GM12891 (cell line): Measurements from ENCODE around the gene KIAA0825.

ENCODE experiments used
- POLR2A ChIP-seq: IDR thresholded peaks from 2 replicates; pipeline ENCODE4 v1.6.1; 2011; ENCODE audit warnings: low read depth, low read length, control low read depth
- POLR2AphosphoS5 ChIP-seq: IDR thresholded peaks from 2 replicates; pipeline ENCODE4 v1.6.1; 2011; ENCODE audit warnings: low read depth, low read length, control low read depth
- SPI1 ChIP-seq: IDR thresholded peaks from 2 replicates; pipeline ENCODE4 v1.6.1; 2011; ENCODE audit warnings: low read depth, low read length, control low read depth

GRCh38 chr5:94433397-94434163, 184.8 kb downstream of the KIAA0825 start:
- TF ChIP-seq POLR2A (no peak), SPI1 (no peak), POLR2AphosphoS5 (no peak)
